K562 (cell line): Measurements from ENCODE around the gene PTGES3L. TPM values are rescaled to one million over a fixed set of nuclear protein-coding genes. Genes with fewer than 3 reads are reported as not detected.
"Not testable (repeated sequence)": the region's sequence is repeated elsewhere in the genome, so short reads cannot be mapped to it uniquely, and the experiment has no call there.

Source experiments
- ATAC-seq: fragments of 200-7000 bp; cut with Tn5 transposase; 3 replicates; pipeline ENCODE4 v1.9.1; 2020; ENCODE audit warnings: moderate library complexity
- BruUV-seq: library from RNA; stranded (reverse); fragments of 400-500 nt; replicated peaks from 2 replicates; lab custom pipeline; 2021; lab: Mats Ljungman, UMichigan
- CTCF ChIA-PET: fragments of 300-600 bp; formaldehyde crosslinking; extraction: SDS; loops from one replicate; lab custom pipeline; 2021; ENCODE audit warnings: low intra/inter-chr PET ratio; lab: Yijun Ruan, JAX
- POLR2A ChIA-PET: fragments of 300-600, 350-650 bp; sonication (Branson Sonifier 250); formaldehyde crosslinking; extraction: SDS; loops from one replicate; lab custom pipeline; 2021; ENCODE audit warnings: antibody characterized with exemption, inconsistent platforms; lab: Yijun Ruan, JAX
- DNase-seq, 4 experiments: peaks; one replicate each; pipeline versions ENCODE4 v3.0.0 to v3.0.0-alpha.2; 2011 to 2018; ENCODE audit warnings: low spot score in 3 of 4, mixed read lengths in 3 of 4; ENCODE audit errors: extremely low read depth in 1 of 4
- FAIRE-seq: peaks from 2 replicates; lab custom pipeline; 2011; peaks lifted over from hg19 to GRCh38; lab: Jason Lieb, UNC
- H2AFZ ChIP-seq: 2 replicates; pipeline ENCODE4 v1.6.0; 2011; ENCODE audit warnings: low read depth, low read length, control low read depth, inconsistent platforms
- H3K27ac ChIP-seq: fragments of 200-600 bp; 3 replicates; pipeline ENCODE4 v1.8.0; 2011; ENCODE audit warnings: low read depth, mild to moderate bottlenecking, control low read depth, inconsistent platforms, low read length, moderate library complexity, mixed read lengths; ENCODE audit errors: extremely low read depth
- H3K27me3 ChIP-seq, 2 experiments: fragments of 300-600 bp in 1 of 2; 2 replicates in 1 of 2; 3 replicates in 1 of 2; pipeline versions ENCODE4 v1.6.0 to v1.8.0; 2011; ENCODE audit warnings: inconsistent platforms in 2 of 2, low read length in 2 of 2, mild to moderate bottlenecking in 1 of 2, mixed read lengths in 1 of 2, moderate library complexity in 1 of 2; ENCODE audit not compliant: control insufficient read depth in 2 of 2, insufficient read depth in 2 of 2
- H3K36me3 ChIP-seq: fragments of 300-600 bp; 3 replicates; pipeline ENCODE4 v1.8.0; 2011; ENCODE audit warnings: mild to moderate bottlenecking, low read length, inconsistent platforms; ENCODE audit not compliant: control insufficient read depth, insufficient read depth
- H3K4me1 ChIP-seq, 2 experiments: fragments of 200-600 bp in 1 of 2; replicated peaks in 1 of 2; 2 replicates in 1 of 2; 3 replicates in 1 of 2; pipeline versions ENCODE4 v1.5.1 to v1.8.0; 2011; ENCODE audit warnings: inconsistent platforms in 2 of 2, low read length in 2 of 2, mild to moderate bottlenecking in 1 of 2, mixed read lengths in 1 of 2, moderate library complexity in 1 of 2; ENCODE audit not compliant: control insufficient read depth in 2 of 2, insufficient read depth in 2 of 2
- H3K4me2 ChIP-seq: 2 replicates; pipeline ENCODE4 v1.6.1; 2011; ENCODE audit warnings: low read length, control low read depth, inconsistent platforms, mixed read lengths; ENCODE audit not compliant: insufficient read depth
- H3K4me3 ChIP-seq: fragments of 200-600 bp; sonication (generic), shearing (Covaris generic); 2 replicates; pipeline ENCODE4 v1.5.1; 2016; ENCODE audit warnings: control low read depth, inconsistent platforms
- H3K79me2 ChIP-seq: fragments of 200-600 bp; 3 replicates; pipeline ENCODE4 v1.8.0; 2011; ENCODE audit warnings: low read length, inconsistent platforms; ENCODE audit not compliant: control insufficient read depth, insufficient read depth
- H3K9ac ChIP-seq, 2 experiments: 2 replicates each; pipeline versions ENCODE4 v1.6.0 to v1.6.1; 2011; ENCODE audit warnings: low read depth in 2 of 2, low read length in 2 of 2, control low read depth in 1 of 2, inconsistent platforms in 1 of 2, mild to moderate bottlenecking in 1 of 2, mixed read lengths in 1 of 2; ENCODE audit not compliant: insufficient read depth in 1 of 2
- H3K9me1 ChIP-seq: one replicate; pipeline ENCODE4 v1.6.0; 2011; ENCODE audit warnings: inconsistent platforms, mild to moderate bottlenecking, low read length, moderate library complexity; ENCODE audit not compliant: control insufficient read depth, insufficient read depth
- H3K9me3 ChIP-seq: replicated peaks from 2 replicates; pipeline ENCODE4 v1.5.1; 2011; ENCODE audit warnings: low read depth, low read length, inconsistent platforms; ENCODE audit not compliant: control insufficient read depth, insufficient read depth
- H4K20me1 ChIP-seq: replicated peaks from 2 replicates; pipeline ENCODE4 v1.6.1; 2011; ENCODE audit warnings: low read length, inconsistent platforms, mixed read lengths; ENCODE audit not compliant: control insufficient read depth, insufficient read depth
- BRD9 ChIP-seq: fragments of 450-650 bp; IDR thresholded peaks from 2 replicates; pipeline ENCODE4 v1.6.1; 2018; ENCODE audit warnings: low read depth; ENCODE audit not compliant: partially characterized antibody
- HDAC2 ChIP-seq: fragments of 450-650 bp; IDR thresholded peaks from 2 replicates; pipeline ENCODE4 v1.6.1; 2016; ENCODE audit warnings: mild to moderate bottlenecking
- HMBOX1 ChIP-seq: sonication (generic); IDR thresholded peaks from 2 replicates; pipeline ENCODE4 v1.6.1; 2016
- STAT5A ChIP-seq: IDR thresholded peaks from 2 replicates; pipeline ENCODE4 v1.6.1; 2012; ENCODE audit warnings: low read length, inconsistent platforms, borderline replicate concordance
- ZNF175 ChIP-seq: fragments of 200-800 bp; sonication (Bioruptor generic); IDR thresholded peaks from 2 replicates; pipeline ENCODE4 v1.6.1; 2016; ENCODE audit warnings: low read depth, mild to moderate bottlenecking, missing genetic modification characterization, missing compliant biosample characterization
- ZNF695 ChIP-seq: fragments of 450-650 bp; formaldehyde crosslinking; IDR thresholded peaks from 2 replicates; pipeline ENCODE4 v1.4.0; 2020; ENCODE audit warnings: mild to moderate bottlenecking, moderate library complexity
- WGBS: fragments of 100-300 bp; shearing (Covaris generic); methylation state at CpG from one replicate; pipeline ENCODE4 v1.1.6; 2016; ENCODE audit warnings: low coverage, mixed read lengths; ENCODE audit not compliant: insufficient coverage; ENCODE audit errors: missing lambda C conversion rate; 5-methylcytosine and 5-hydroxymethylcytosine counted together
- in situ Hi-C: fragments of 300-500 bp; cut with MboI; formaldehyde crosslinking; loops from 4 replicates; pipeline ENCODE4 v1.15.0; 2018; ENCODE audit warnings: inconsistent platforms, mixed read lengths
- intact Hi-C: fragments of 100-400 bp; cut with micrococcal nuclease; formaldehyde crosslinking; loops from 2 replicates; pipeline ENCODE4 v1.14.2; 2022
- polyA plus RNA-seq, 8 experiments: library from polyadenylated mRNA; depleted of rRNA in 4 of 8; stranded (reverse) in 5 of 8; unstranded in 3 of 8; fragments of >200 nt; fragmentation: Nextera tagmentation in 2 of 8; fragmentation: Illumina TruSeq in 1 of 8; extraction: Ambion mirVana in 2 of 8; extraction: Trizol in 1 of 8; gene quantifications; 2 replicates each; pipeline versions ENCODE4 v1.2.1 to v1.2.3, GENCODE V29; 2011 to 2014; ENCODE audit warnings: inconsistent platforms in 1 of 8, missing spikeins in 1 of 8
- total RNA-seq, 7 experiments: library from RNA; depleted of rRNA in 6 of 7; stranded (reverse); fragments of >200 nt in 6 of 7; fragmentation: Illumina TruSeq in 2 of 7; extraction: Trizol in 2 of 7; gene quantifications; 2 replicates each; pipeline versions ENCODE4 v1.2.1 to v1.2.3, GENCODE V29; 2011 to 2021; ENCODE audit warnings: low replicate concordance in 1 of 7

Gene PTGES3L
- total and polyA plus RNA-seq, 9 of the 15 experiments (the other 6 are each of a cell fraction or from before 2014, with no cell fraction given): 6.0 to 16.0 (median 9.6) TPM

- no peak for FAIRE-seq
Observed at GRCh38 chr17:42997390-42997983, 17.6 kb upstream of the PTGES3L start.

GRCh38 chr17:42993913-42994312 lies 14.0 kb upstream of the PTGES3L start:
- CTCF ChIA-PET, H3K9ac ChIP-seq, intact Hi-C loops, in situ Hi-C loops, H4K20me1 ChIP-seq, H3K27me3 ChIP-seq, DNase-seq, POLR2A ChIA-PET, ATAC-seq, H3K9me3 ChIP-seq, H3K27ac ChIP-seq, FAIRE-seq, BruUV-seq, H2AFZ ChIP-seq, H3K79me2 ChIP-seq, H3K4me1 ChIP-seq, H3K4me2 ChIP-seq, H3K9me1 ChIP-seq, H3K4me3 ChIP-seq: not testable (repeated sequence)
- H3K36me3 ChIP-seq: peaks cover 57% of the 10 kb centered on the region
- WGBS: 78% methylated on average over 8 of the region's 10 CpGs

More at GRCh38 chr17:42997390-42997983, 17.6 kb upstream of the PTGES3L start:
- ATAC-seq (no peak), DNase-seq (no peak)
- TF ChIP-seq HDAC2 (no peak), ZNF695 (no peak), BRD9 (peak; percentile 15), HMBOX1 (peak; percentile 31; the same call in 1 of the 2 replicates), ZNF175 (CRISPR knock-in tag) (peak; percentile 20; the same call in 1 of the 2 replicates), STAT5A (0 out of 2 replicates have a peak, but pooled peaks have one; percentile 5)
- H3K9ac ChIP-seq: peak overlapping the region; percentile 40 to 95; a peak in 3 of 4 replicates
- H4K20me1 ChIP-seq: peaks cover 2% of the 10 kb centered on the region; the same call in 1 of the 2 replicates
- peak overlapping the region; percentile 99 for H3K4me2 ChIP-seq
- no peaks in the 10 kb centered on the region for H3K9me3 ChIP-seq
- H3K9me1 ChIP-seq: no peaks in the 10 kb centered on the region
- intact Hi-C loops (loop anchor here (5.0 kb wide), 1 partner anchor 60 kb away; no protein-coding TSS in a partner anchor), in situ Hi-C loops (no loop called here)
- TSS peak; percentile 48 for BruUV-seq
- H3K27ac ChIP-seq: peak overlapping the region; percentile 94
- peaks cover 59% of the 10 kb centered on the region for H3K36me3 ChIP-seq
- ChIA-PET POLR2A (interaction anchor here (0.5 to 2.7 kb wide), 33 partner anchors 9 to 420 kb away, joined by 3 to 31 read pairs (median 5); partner anchors contain the start of genes AOC2, BECN1, IFI35 and NBR1), CTCF (interaction anchor here (0.6 to 1.4 kb wide), 5 partner anchors 59 to 486 kb away, joined by 3 to 8 read pairs (median 3); partner anchors contain the start of genes AOC2, DHX8 and PSME3)
- WGBS: 9% methylated on average over 5 of the region's 5 CpGs
- H3K4me1 ChIP-seq: peaks cover 14 to 18% of the 10 kb centered on the region in 2 experiments; a peak in 4 of 5 replicates
- H3K27me3 ChIP-seq: no peaks in the 10 kb centered on the region
- H3K4me3 ChIP-seq: peak overlapping the region; percentile 93
- peak overlapping the region; percentile 85 for H2AFZ ChIP-seq
- peaks cover 33% of the 10 kb centered on the region for H3K79me2 ChIP-seq
